Lung (tissue), 12 donors: ENCODE measurements around the gene NRBF2. TPM values are rescaled to one million over a fixed set of nuclear protein-coding genes. Genes with fewer than 3 reads are reported as not detected.
"Not testable (repeated sequence)": the region's sequence is repeated elsewhere in the genome, so short reads cannot be mapped to it uniquely, and the experiment has no call there.

Source experiments
- ATAC-seq: fragments of 200-7000 bp; cut with Tn5 transposase; one replicate; pipeline ENCODE4 v1.9.1; 2020; ENCODE audit warnings: moderate number of reproducible peaks; ENCODE audit not compliant: insufficient read depth, low FRiP score
- DNase-seq, 3 donors: peaks; one replicate each; pipeline ENCODE4 v3.0.0-alpha.2; 2013 to 2017
- H3K27ac ChIP-seq, 2 donors: one replicate each; pipeline ENCODE4 v1.5.1; 2013; ENCODE audit warnings: mild to moderate bottlenecking in 2 of 2, moderate library complexity in 2 of 2, control low read depth in 1 of 2, inconsistent platforms in 1 of 2, low read depth in 1 of 2, low read length in 1 of 2
- H3K27me3 ChIP-seq, 3 donors: one replicate each; pipeline ENCODE4 v1.5.1; 2013; ENCODE audit warnings: low read length in 2 of 3; ENCODE audit not compliant: control insufficient read depth in 3 of 3, insufficient read depth in 3 of 3
- H3K36me3 ChIP-seq, 4 donors: one replicate each; pipeline ENCODE4 v1.5.1; 2013; ENCODE audit warnings: low read length in 4 of 4, mild to moderate bottlenecking in 1 of 4, moderate library complexity in 1 of 4; ENCODE audit not compliant: control insufficient read depth in 4 of 4, insufficient read depth in 4 of 4
- H3K4me1 ChIP-seq, 5 donors: one replicate each; pipeline ENCODE4 v1.5.1; 2013; ENCODE audit warnings: low read length in 5 of 5, mild to moderate bottlenecking in 2 of 5, moderate library complexity in 1 of 5; ENCODE audit not compliant: control insufficient read depth in 5 of 5, insufficient read depth in 5 of 5
- H3K4me3 ChIP-seq: one replicate; pipeline ENCODE4 v1.5.1; 2013; ENCODE audit warnings: mild to moderate bottlenecking, control low read depth, moderate library complexity
- H3K9ac ChIP-seq, 2 donors: one replicate each; pipeline ENCODE4 v1.5.1; 2013; ENCODE audit warnings: low read length in 2 of 2, control low read depth in 1 of 2; ENCODE audit not compliant: insufficient read depth in 1 of 2
- H3K9me3 ChIP-seq, 4 donors: one replicate each; pipeline ENCODE4 v1.5.1; 2013; ENCODE audit warnings: low read length in 3 of 4, mild to moderate bottlenecking in 1 of 4, moderate library complexity in 1 of 4; ENCODE audit not compliant: control insufficient read depth in 4 of 4, insufficient read depth in 3 of 4
- CTCF ChIP-seq: IDR thresholded peaks from 2 replicates; pipeline ENCODE4 v1.5.1; 2012; ENCODE audit warnings: mild to moderate bottlenecking; ENCODE audit errors: control extremely low read depth, extremely low read depth
- WGBS, 2 donors: extraction: QIAGEN DNeasy Blood & Tissue Kit; methylation state at CpG; one replicate each; pipeline ENCODE4 v1.1.7; 2013; 5-methylcytosine and 5-hydroxymethylcytosine counted together
- polyA plus RNA-seq, 2 donors: library from polyadenylated mRNA; stranded (reverse); fragments of 200-250 nt; gene quantifications; one replicate each; pipeline ENCODE4 v1.2.1, GENCODE V29; 2013
- total RNA-seq, 2 donors: library from RNA; depleted of rRNA in 1 of 2; stranded (reverse); fragments of >200 nt in 1 of 2; gene quantifications; one replicate each; pipeline ENCODE4 v1.2.1, GENCODE V29; 2014 to 2021
- donor health status: control.
- donor health status: control.
- donor health status: Bipolar disorder and iron deficiency.
- donor health status: healthy.
- donor health status: DM: yes; HTN: yes; CAD: no.

Gene NRBF2
- total and polyA plus RNA-seq, 4 donors = 11.2 to 25.1 (median 19.9) TPM

- peaks cover 0 to 6% (median 0%) of the 10 kb centered on the region in 5 donors for H3K4me1 ChIP-seq
- DNase-seq (no peak), ATAC-seq (no peak)
- H3K27me3 ChIP-seq = no peaks in the 10 kb centered on the region
- TF ChIP-seq CTCF = no peak
- H3K27ac ChIP-seq = no peak overlapping the region
- H3K36me3 ChIP-seq = peaks cover 0 to 8% (median 2%) of the 10 kb centered on the region in 4 donors
- no peak overlapping the region for H3K9ac ChIP-seq
- H3K4me3 ChIP-seq = no peak overlapping the region
- no peaks in the 10 kb centered on the region for H3K9me3 ChIP-seq
These were observed 13.4 kb downstream of the NRBF2 start for GRCh38 chr10:63146503-63146902.

- Histone ChIP-seq H3K4me3 (no peak overlapping the region), H3K27me3 (no peaks in the 10 kb centered on the region), H3K9ac (no peak overlapping the region), H3K36me3 (peaks cover 7 to 13% (median 10%) of the 10 kb centered on the region in 4 donors), H3K27ac (no peak overlapping the region), H3K9me3 (no peaks in the 10 kb centered on the region), H3K4me1 (peaks cover 0 to 5% (median 0%) of the 10 kb centered on the region in 5 donors)
- WGBS, 2 donors = 97 to 98% methylated on average over 4 of the region's 4 CpGs
- ATAC-seq (no peak), DNase-seq (no peak)
- TF ChIP-seq CTCF = no peak
These were observed 17.6 kb downstream of the NRBF2 start for GRCh38 chr10:63150745-63151144.

- ATAC-seq, H3K9ac ChIP-seq, H3K27ac ChIP-seq, H3K9me3 ChIP-seq, H3K4me3 ChIP-seq, H3K4me1 ChIP-seq, DNase-seq, H3K27me3 ChIP-seq: not testable (repeated sequence)
- 88 to 90% methylated on average over 9 of the region's 9 CpGs for WGBS, 2 donors
- peaks cover 5 to 13% (median 10%) of the 10 kb centered on the region in 4 donors for H3K36me3 ChIP-seq
These were observed 20.9 kb downstream of the NRBF2 start for GRCh38 chr10:63153868-63154545.

GRCh38 chr10:63154546-63155387, 21.6 kb downstream of the NRBF2 start:
- no peaks in the 10 kb centered on the region for H3K27me3 ChIP-seq
- DNase-seq (no peak), ATAC-seq (no peak)
- H3K9ac ChIP-seq = no peak overlapping the region
- WGBS, 2 donors = 80 to 89% methylated on average over 6 of the region's 6 CpGs
- no peaks in the 10 kb centered on the region for H3K4me1 ChIP-seq
- no peak overlapping the region for H3K4me3 ChIP-seq
- H3K9me3 ChIP-seq = no peaks in the 10 kb centered on the region
- H3K36me3 ChIP-seq = peaks cover 5 to 13% (median 10%) of the 10 kb centered on the region in 4 donors
- H3K27ac ChIP-seq = no peak overlapping the region
- TF ChIP-seq CTCF = no peak
